A549 (cell line): ENCODE data around the gene KCNC2.

Experiments
- ATOH8 ChIP-seq: fragments of 250-450 bp; sonication (Bioruptor Pico); IDR thresholded peaks from 2 replicates; pipeline ENCODE4 v1.5.0; 2020; ENCODE audit warnings: low read depth, mild to moderate bottlenecking, moderate library complexity
- CBX8 ChIP-seq: fragments of 200-600 bp; sonication (generic); IDR thresholded peaks from 2 replicates; pipeline ENCODE4 v1.6.1; 2016
- CHD2 ChIP-seq: fragments of 150-350 bp; IDR thresholded peaks from 2 replicates; pipeline ENCODE4 v1.6.1; 2014; ENCODE audit warnings: low read length; ENCODE audit not compliant: partially characterized antibody
- CTCF ChIP-seq: fragments of >200 bp; sonication (Bioruptor Twin); formaldehyde crosslinking; IDR thresholded peaks from 3 replicates; pipeline ENCODE4 v1.5.1; 2016
- EHMT2 ChIP-seq: fragments of 200-600 bp; sonication (generic); IDR thresholded peaks from 2 replicates; pipeline ENCODE4 v1.6.1; 2016; ENCODE audit warnings: antibody characterized with exemption, low read depth, mild to moderate bottlenecking, moderate library complexity
- ESRRA ChIP-seq: fragments of 150-350 bp; IDR thresholded peaks from 2 replicates; pipeline ENCODE4 v1.6.1; 2014; ENCODE audit warnings: mild to moderate bottlenecking, low read length, borderline replicate concordance
- POLR2A ChIP-seq: IDR thresholded peaks from 2 replicates; pipeline ENCODE4 v1.6.1; 2012; ENCODE audit warnings: mild to moderate bottlenecking, low read length

DNA sequence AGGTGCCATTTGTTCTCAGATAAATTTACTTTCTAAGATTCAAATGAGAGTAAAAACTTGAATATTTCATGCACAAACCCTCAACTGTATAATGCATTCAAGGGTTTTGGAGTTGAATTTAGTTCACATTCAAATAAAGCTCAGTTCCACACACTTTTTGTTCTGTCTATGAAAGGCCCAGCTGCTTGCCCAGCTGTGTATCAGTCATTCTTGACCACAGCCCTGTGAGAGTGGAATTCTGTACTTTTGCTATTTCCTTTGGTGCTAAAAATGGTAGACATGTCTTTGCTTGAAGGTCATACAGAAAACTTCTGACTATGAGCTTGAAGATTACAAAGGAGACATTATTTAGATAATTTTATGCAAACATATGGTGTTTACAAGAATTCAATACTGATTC lies 110.4 kb downstream of the KCNC2 start:
- TF ChIP-seq CHD2 (no peak), CBX8 (no peak), ATOH8 (no peak), CTCF (no peak), ESRRA (no peak), POLR2A (no peak), EHMT2 (no peak)
